Effector memory CD4-positive, alpha-beta T cell (primary cell): ENCODE measurements around the gene RGS4.

ENCODE experiments used
- DNase-seq, 3 donors: peaks; one replicate each; pipeline ENCODE4 v3.0.0-alpha.2; 2020
- H3K27ac ChIP-seq: 2 replicates; pipeline ENCODE4 v1.7.0; 2013; ENCODE audit warnings: mild to moderate bottlenecking, low read length, moderate library complexity; ENCODE audit not compliant: insufficient read depth, poor library complexity, severe bottlenecking
- H3K27me3 ChIP-seq: replicated peaks from 2 replicates; pipeline ENCODE4 v1.7.0; 2013; ENCODE audit warnings: mild to moderate bottlenecking, low read length; ENCODE audit not compliant: insufficient read depth, control insufficient read depth, poor library complexity, severe bottlenecking
- H3K36me3 ChIP-seq: 2 replicates; pipeline ENCODE4 v1.7.0; 2013; ENCODE audit warnings: mild to moderate bottlenecking, low read length, moderate library complexity; ENCODE audit not compliant: control insufficient read depth, insufficient read depth
- H3K4me1 ChIP-seq: 2 replicates; pipeline ENCODE4 v1.7.0; 2013; ENCODE audit warnings: low read length, mild to moderate bottlenecking; ENCODE audit not compliant: control insufficient read depth, insufficient read depth, poor library complexity, severe bottlenecking
- H3K4me3 ChIP-seq: 2 replicates; pipeline ENCODE4 v1.7.0; 2013; ENCODE audit warnings: low read length, low read depth, mild to moderate bottlenecking; ENCODE audit not compliant: insufficient read depth, poor library complexity, severe bottlenecking
- H3K9me3 ChIP-seq: 2 replicates; pipeline ENCODE4 v1.7.0; 2013; ENCODE audit warnings: mild to moderate bottlenecking, low read length, moderate library complexity; ENCODE audit not compliant: control insufficient read depth

The RGS4 gene

GRCh38 chr1:163094182-163094581 lies 25.0 kb downstream of the RGS4 start:
- no peak overlapping the region for H3K27ac ChIP-seq
- no peaks in the 10 kb centered on the region for H3K9me3 ChIP-seq
- no peaks in the 10 kb centered on the region for H3K36me3 ChIP-seq
- H3K27me3 ChIP-seq, result no peaks in the 10 kb centered on the region
- no peak overlapping the region for H3K4me3 ChIP-seq
- no peaks in the 10 kb centered on the region for H3K4me1 ChIP-seq
- no peak for DNase-seq

- Histone ChIP-seq H3K4me3 (no peak overlapping the region), H3K27me3 (no peaks in the 10 kb centered on the region), H3K36me3 (no peaks in the 10 kb centered on the region), H3K4me1 (no peaks in the 10 kb centered on the region), H3K27ac (no peak overlapping the region), H3K9me3 (no peaks in the 10 kb centered on the region)
- DNase-seq, result no peak
Observed at GRCh38 chr1:163094589-163094988, 25.4 kb downstream of the RGS4 start.

- DNase-seq, result no peak
- no peak overlapping the region for H3K4me3 ChIP-seq
- no peaks in the 10 kb centered on the region for H3K4me1 ChIP-seq
- no peaks in the 10 kb centered on the region for H3K36me3 ChIP-seq
- no peak overlapping the region for H3K27ac ChIP-seq
- H3K9me3 ChIP-seq, result no peaks in the 10 kb centered on the region
- H3K27me3 ChIP-seq, result no peaks in the 10 kb centered on the region
Observed at GRCh38 chr1:163095213-163095612, 26.1 kb downstream of the RGS4 start.

- Histone ChIP-seq H3K36me3 (no peaks in the 10 kb centered on the region), H3K27ac (no peak overlapping the region), H3K4me3 (no peak overlapping the region), H3K4me1 (no peaks in the 10 kb centered on the region), H3K9me3 (no peaks in the 10 kb centered on the region), H3K27me3 (no peaks in the 10 kb centered on the region)
- no peak for DNase-seq
Observed at GRCh38 chr1:163102590-163102989, 33.4 kb downstream of the RGS4 start.

- Histone ChIP-seq H3K36me3 (no peaks in the 10 kb centered on the region), H3K4me3 (no peak overlapping the region), H3K27me3 (no peaks in the 10 kb centered on the region), H3K4me1 (no peaks in the 10 kb centered on the region), H3K27ac (no peak overlapping the region), H3K9me3 (no peaks in the 10 kb centered on the region)
- no peak for DNase-seq
Observed at GRCh38 chr1:163104385-163105099, 35.4 kb downstream of the RGS4 start.

- Histone ChIP-seq H3K27me3 (no peaks in the 10 kb centered on the region), H3K9me3 (no peaks in the 10 kb centered on the region), H3K4me1 (no peaks in the 10 kb centered on the region), H3K36me3 (no peaks in the 10 kb centered on the region), H3K27ac (no peak overlapping the region), H3K4me3 (no peak overlapping the region)
- DNase-seq, result no peak
Observed at GRCh38 chr1:163106364-163106987, 37.3 kb downstream of the RGS4 start.

- Histone ChIP-seq H3K9me3 (no peaks in the 10 kb centered on the region), H3K36me3 (no peaks in the 10 kb centered on the region), H3K4me3 (no peak overlapping the region), H3K4me1 (no peaks in the 10 kb centered on the region), H3K27ac (no peak overlapping the region), H3K27me3 (no peaks in the 10 kb centered on the region)
- no peak for DNase-seq
Observed at GRCh38 chr1:163107655-163108054, 38.5 kb downstream of the RGS4 start.

GRCh38 chr1:163115887-163116286 lies 46.7 kb downstream of the RGS4 start:
- Histone ChIP-seq H3K9me3 (no peaks in the 10 kb centered on the region), H3K27ac (no peak overlapping the region), H3K4me1 (no peaks in the 10 kb centered on the region), H3K27me3 (no peaks in the 10 kb centered on the region), H3K36me3 (no peaks in the 10 kb centered on the region), H3K4me3 (no peak overlapping the region)
- DNase-seq, result no peak

GRCh38 chr1:163119707-163120106 lies 50.5 kb downstream of the RGS4 start:
- Histone ChIP-seq H3K4me1 (no peaks in the 10 kb centered on the region), H3K9me3 (no peaks in the 10 kb centered on the region), H3K27me3 (no peaks in the 10 kb centered on the region), H3K36me3 (no peaks in the 10 kb centered on the region), H3K4me3 (no peak overlapping the region), H3K27ac (no peak overlapping the region)
- DNase-seq, result no peak

GRCh38 chr1:163120372-163120771 lies 51.2 kb downstream of the RGS4 start:
- Histone ChIP-seq H3K27ac (no peak overlapping the region), H3K36me3 (no peaks in the 10 kb centered on the region), H3K9me3 (no peaks in the 10 kb centered on the region), H3K27me3 (no peaks in the 10 kb centered on the region), H3K4me3 (no peak overlapping the region), H3K4me1 (no peaks in the 10 kb centered on the region)
- no peak for DNase-seq
